HG02763 (cell line): Measurements from ENCODE around the gene FXYD1.

Experiments used
- ATAC-seq: cut with Tn5 transposase; IDR thresholded peaks from one replicate; pipeline ENCODE4 v1.9.1; 2021; ENCODE audit warnings: mild to moderate bottlenecking, moderate library complexity; ENCODE audit not compliant: unreplicated experiment

FXYD1 gene

DNA sequence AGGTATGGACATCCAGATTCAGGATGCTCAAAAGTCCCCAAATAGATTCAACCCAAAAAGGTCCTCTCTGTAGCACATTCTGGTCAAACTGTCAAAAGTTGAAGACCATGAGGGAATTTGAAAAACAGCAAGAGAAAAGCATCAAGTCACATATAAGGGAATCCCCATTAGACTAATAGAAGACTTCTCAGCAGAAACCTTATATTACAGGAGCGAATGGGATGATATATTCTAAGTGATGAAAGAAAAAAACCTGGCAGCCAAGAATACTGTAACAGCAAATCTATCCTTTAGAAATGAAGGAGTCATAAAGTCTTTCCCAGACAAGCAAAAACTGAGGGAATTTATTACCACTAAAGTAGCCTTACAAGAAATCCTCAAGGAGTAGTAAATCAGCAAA, 45.6 kb downstream of the FXYD1 start:
- no peak for ATAC-seq

GRCh38 chr19:35184884-35185283, 46.3 kb downstream of the FXYD1 start:
- no peak for ATAC-seq
